Gastrocnemius medialis (tissue), 4 donors: ENCODE data around the gene SGSM2.

Experiments
- POLR2A ChIP-seq, 2 donors: fragments of 450-650 bp; IDR thresholded peaks; one replicate each; pipeline ENCODE4 v1.6.1; 2017; ENCODE audit warnings: antibody characterized with exemption in 2 of 2, mild to moderate bottlenecking in 2 of 2, moderate library complexity in 2 of 2
- TF ChIP-seq, protein P1 (sequence below), 5 experiments: fragments of 450-650 bp in 3 of 5; fragments of 200-600 bp in 2 of 5; sonication (generic) in 2 of 5; IDR thresholded peaks in 4 of 5; conservative IDR thresholded peaks in 1 of 5; 1 replicate in 4 of 5; 2 replicates in 1 of 5; pipeline ENCODE4 v1.5.1; 2016 to 2019; ENCODE audit warnings: antibody characterized with exemption in 5 of 5, mild to moderate bottlenecking in 3 of 5, moderate library complexity in 3 of 5

DNA sequence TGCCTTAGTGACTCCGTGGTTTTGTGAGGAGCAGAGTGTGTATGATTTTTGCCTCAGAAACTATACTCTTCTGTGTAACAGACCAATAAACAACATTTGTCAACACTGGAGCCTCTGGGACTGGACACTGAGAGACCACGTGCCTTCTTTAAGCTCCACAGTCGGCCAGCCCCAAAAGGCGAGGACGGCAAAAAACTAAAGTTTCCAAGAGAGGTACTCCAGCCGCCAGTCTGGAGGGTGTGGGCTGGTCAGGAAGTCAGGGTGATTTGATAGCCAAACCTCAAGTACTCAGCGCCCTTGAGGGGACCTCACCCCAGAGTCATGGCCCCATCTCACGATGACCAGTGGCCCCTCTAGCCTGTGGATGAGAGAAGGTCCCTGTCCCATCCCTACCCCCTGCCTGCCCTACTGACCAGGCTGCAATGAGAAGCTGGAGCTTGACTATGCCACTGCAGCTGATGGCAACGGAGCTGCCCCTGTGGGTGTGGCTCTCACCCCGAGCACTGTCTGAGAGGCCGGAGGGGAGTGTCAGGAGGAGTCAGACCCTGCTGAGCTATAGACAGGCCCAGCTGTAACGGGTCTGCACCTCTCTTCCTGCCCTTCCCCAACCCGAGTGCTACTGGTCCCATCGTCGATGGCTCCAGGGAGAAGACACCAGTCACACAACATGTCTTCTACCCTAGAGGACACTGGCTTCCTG is 43.8 kb downstream of the SGSM2 start:
- TF ChIP-seq, protein P1, sequence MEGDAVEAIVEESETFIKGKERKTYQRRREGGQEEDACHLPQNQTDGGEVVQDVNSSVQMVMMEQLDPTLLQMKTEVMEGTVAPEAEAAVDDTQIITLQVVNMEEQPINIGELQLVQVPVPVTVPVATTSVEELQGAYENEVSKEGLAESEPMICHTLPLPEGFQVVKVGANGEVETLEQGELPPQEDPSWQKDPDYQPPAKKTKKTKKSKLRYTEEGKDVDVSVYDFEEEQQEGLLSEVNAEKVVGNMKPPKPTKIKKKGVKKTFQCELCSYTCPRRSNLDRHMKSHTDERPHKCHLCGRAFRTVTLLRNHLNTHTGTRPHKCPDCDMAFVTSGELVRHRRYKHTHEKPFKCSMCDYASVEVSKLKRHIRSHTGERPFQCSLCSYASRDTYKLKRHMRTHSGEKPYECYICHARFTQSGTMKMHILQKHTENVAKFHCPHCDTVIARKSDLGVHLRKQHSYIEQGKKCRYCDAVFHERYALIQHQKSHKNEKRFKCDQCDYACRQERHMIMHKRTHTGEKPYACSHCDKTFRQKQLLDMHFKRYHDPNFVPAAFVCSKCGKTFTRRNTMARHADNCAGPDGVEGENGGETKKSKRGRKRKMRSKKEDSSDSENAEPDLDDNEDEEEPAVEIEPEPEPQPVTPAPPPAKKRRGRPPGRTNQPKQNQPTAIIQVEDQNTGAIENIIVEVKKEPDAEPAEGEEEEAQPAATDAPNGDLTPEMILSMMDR (IDR thresholded peaks at IDR 0.05 in 4 of 5, conservative IDR thresholded peaks at IDR 0.05 in 1 of 5) = no peak
- TF ChIP-seq POLR2A (IDR thresholded peaks at IDR 0.05) = no peak
